Esophagus muscularis mucosa (tissue), 3 donors: ENCODE results near the gene DIP2C.

ENCODE experiments used
- CTCF ChIP-seq, 3 experiments: fragments of 200-600 bp in 2 of 3; fragments of 450-650 bp in 1 of 3; sonication (generic) in 2 of 3; IDR thresholded peaks; one replicate each; pipeline ENCODE4 v1.5.1; 2017 to 2019; ENCODE audit warnings: antibody characterized with exemption in 3 of 3, mild to moderate bottlenecking in 2 of 3, moderate library complexity in 1 of 3
- POLR2A ChIP-seq: fragments of 450-650 bp; IDR thresholded peaks from one replicate; pipeline ENCODE4 v1.6.1; 2017; ENCODE audit warnings: antibody characterized with exemption, moderate library complexity, mild to moderate bottlenecking, low read depth

GRCh38 chr10:482848-483247, 206.6 kb downstream of the DIP2C start:
- TF ChIP-seq CTCF (IDR thresholded peaks at IDR 0.05) (no peak), POLR2A (no peak)
